Testis (tissue), 2 donors: Measurements from ENCODE around the gene RNF149.

Experiments used
- CTCF ChIP-seq, 3 experiments: fragments of 450-650 bp in 2 of 3; fragments of 200-600 bp in 1 of 3; sonication (generic) in 1 of 3; IDR thresholded peaks; one replicate each; pipeline ENCODE4 v1.5.1; 2016 to 2019; ENCODE audit warnings: antibody characterized with exemption in 3 of 3, mild to moderate bottlenecking in 2 of 3, moderate library complexity in 1 of 3
- POLR2A ChIP-seq: fragments of 450-650 bp; IDR thresholded peaks from one replicate; pipeline ENCODE4 v1.6.1; 2017; ENCODE audit warnings: antibody characterized with exemption, mild to moderate bottlenecking, moderate library complexity

DNA sequence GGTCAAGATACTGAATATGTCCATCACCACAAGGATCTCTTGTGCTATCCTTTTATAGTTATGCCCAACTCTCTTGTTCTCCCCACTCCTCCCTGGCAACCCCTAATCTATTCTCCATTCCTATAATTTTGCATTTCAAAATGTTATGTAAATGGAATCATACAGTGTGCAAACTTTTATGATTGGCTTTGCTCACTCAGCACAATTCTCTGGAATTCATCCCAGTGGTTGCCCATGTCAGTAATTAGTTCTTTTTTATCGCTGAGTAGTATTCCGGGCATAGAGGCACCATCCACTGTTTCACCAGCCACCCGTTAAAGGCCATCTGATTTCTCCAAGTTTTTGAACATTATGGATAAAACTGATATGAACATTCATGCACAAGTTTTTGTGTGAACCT, 38.4 kb upstream of the RNF149 start:
- no peak for TF ChIP-seq POLR2A
- TF ChIP-seq CTCF (IDR thresholded peaks at IDR 0.05) = no peak
